NB4 (cell line): Measurements from ENCODE around the gene USP36.

Source experiments
- MYC ChIP-seq: IDR thresholded peaks from 2 replicates; pipeline ENCODE4 v1.6.1; 2011; ENCODE audit warnings: low read depth, low read length
- POLR2A ChIP-seq: IDR thresholded peaks from 2 replicates; pipeline ENCODE4 v1.6.1; 2011; ENCODE audit warnings: mild to moderate bottlenecking; ENCODE audit not compliant: insufficient read length; ENCODE audit errors: extremely low read depth
- TF ChIP-seq, protein P1 (sequence below): IDR thresholded peaks from one replicate; pipeline ENCODE4 v1.5.1; 2012; ENCODE audit warnings: low read depth, low read length
- TF ChIP-seq, protein P2 (sequence below): IDR thresholded peaks from 2 replicates; pipeline ENCODE4 v1.6.1; 2011; ENCODE audit warnings: low read depth, low read length

DNA sequence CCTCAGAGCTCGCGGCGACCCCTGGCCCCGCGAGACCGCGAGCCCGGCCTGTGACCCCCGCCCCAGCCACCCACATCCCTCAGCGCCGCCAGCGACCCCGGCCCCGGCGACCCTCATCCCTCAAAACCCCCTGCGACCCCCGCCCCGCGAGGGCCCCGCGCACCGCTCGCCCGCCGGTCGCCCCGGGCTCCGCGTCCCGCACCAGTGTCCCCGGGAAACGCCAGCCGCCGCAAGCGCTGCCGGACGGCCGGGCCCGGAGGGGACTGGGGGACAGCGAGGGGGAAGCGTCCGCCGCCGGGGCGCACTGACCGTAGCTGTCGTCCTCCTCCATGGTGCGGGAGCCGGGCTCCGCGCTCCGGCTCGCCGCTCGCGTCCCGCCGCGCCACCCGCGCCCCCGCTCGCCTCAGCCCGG is 58.7 kb downstream of the USP36 start, which contains the start of gene CYTH1:
- TF ChIP-seq, protein P1, sequence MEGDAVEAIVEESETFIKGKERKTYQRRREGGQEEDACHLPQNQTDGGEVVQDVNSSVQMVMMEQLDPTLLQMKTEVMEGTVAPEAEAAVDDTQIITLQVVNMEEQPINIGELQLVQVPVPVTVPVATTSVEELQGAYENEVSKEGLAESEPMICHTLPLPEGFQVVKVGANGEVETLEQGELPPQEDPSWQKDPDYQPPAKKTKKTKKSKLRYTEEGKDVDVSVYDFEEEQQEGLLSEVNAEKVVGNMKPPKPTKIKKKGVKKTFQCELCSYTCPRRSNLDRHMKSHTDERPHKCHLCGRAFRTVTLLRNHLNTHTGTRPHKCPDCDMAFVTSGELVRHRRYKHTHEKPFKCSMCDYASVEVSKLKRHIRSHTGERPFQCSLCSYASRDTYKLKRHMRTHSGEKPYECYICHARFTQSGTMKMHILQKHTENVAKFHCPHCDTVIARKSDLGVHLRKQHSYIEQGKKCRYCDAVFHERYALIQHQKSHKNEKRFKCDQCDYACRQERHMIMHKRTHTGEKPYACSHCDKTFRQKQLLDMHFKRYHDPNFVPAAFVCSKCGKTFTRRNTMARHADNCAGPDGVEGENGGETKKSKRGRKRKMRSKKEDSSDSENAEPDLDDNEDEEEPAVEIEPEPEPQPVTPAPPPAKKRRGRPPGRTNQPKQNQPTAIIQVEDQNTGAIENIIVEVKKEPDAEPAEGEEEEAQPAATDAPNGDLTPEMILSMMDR, result no peak
- TF ChIP-seq POLR2A (peak; percentile 39), MYC (no peak)
- TF ChIP-seq, protein P2, sequence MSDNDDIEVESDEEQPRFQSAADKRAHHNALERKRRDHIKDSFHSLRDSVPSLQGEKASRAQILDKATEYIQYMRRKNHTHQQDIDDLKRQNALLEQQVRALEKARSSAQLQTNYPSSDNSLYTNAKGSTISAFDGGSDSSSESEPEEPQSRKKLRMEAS, result no peak
